Natural killer cell (primary cell): ENCODE measurements around the gene TIMM9. TPM values are rescaled to one million over a fixed set of nuclear protein-coding genes. Genes with fewer than 3 reads are reported as not detected.

Experiments
- ATAC-seq, 3 donors: fragments of 150-1000 bp in 2 of 3; fragments of 200-7000 bp in 1 of 3; cut with Tn5 transposase; 1 replicate in 1 of 3; 2 replicates in 2 of 3; pipeline ENCODE4 v1.10.0; 2021; ENCODE audit warnings: mild to moderate bottlenecking in 2 of 3, moderate library complexity in 2 of 3
- DNase-seq, 2 donors: peaks; one replicate each; pipeline versions ENCODE4 v3.0.0 to v3.0.0-alpha.2; 2013 to 2021; ENCODE audit warnings: mixed read lengths in 1 of 2
- H3K27ac ChIP-seq: one replicate; pipeline ENCODE4 v1.5.1; 2013; ENCODE audit warnings: mild to moderate bottlenecking, low read length
- H3K27me3 ChIP-seq: one replicate; pipeline ENCODE4 v1.6.1; 2013; ENCODE audit warnings: low read length; ENCODE audit not compliant: control insufficient read depth, insufficient read depth
- H3K36me3 ChIP-seq: one replicate; pipeline ENCODE4 v1.6.1; 2013; ENCODE audit warnings: low read length; ENCODE audit not compliant: control insufficient read depth, insufficient read depth
- H3K4me1 ChIP-seq: one replicate; pipeline ENCODE4 v1.6.1; 2013; ENCODE audit warnings: low read length; ENCODE audit not compliant: control insufficient read depth, insufficient read depth
- H3K4me3 ChIP-seq: one replicate; pipeline ENCODE4 v1.5.1; 2013; ENCODE audit warnings: low read length
- H3K9me3 ChIP-seq: one replicate; pipeline ENCODE4 v1.6.1; 2013; ENCODE audit warnings: low read length; ENCODE audit not compliant: control insufficient read depth, insufficient read depth
- H3K27ac Mint-ChIP-seq, 2 donors: one replicate each; pipeline ENCODE4 v1.8.0; 2022; ENCODE audit warnings: mild to moderate bottlenecking in 2 of 2, mixed read lengths in 2 of 2, moderate library complexity in 1 of 2
- H3K27me3 Mint-ChIP-seq, 2 donors: one replicate each; pipeline ENCODE4 v1.8.0; 2022; ENCODE audit warnings: low read depth in 2 of 2, mixed read lengths in 2 of 2
- H3K36me3 Mint-ChIP-seq: one replicate; pipeline ENCODE4 v1.8.0; 2022; ENCODE audit warnings: mixed read lengths
- H3K4me1 Mint-ChIP-seq, 2 donors: one replicate each; pipeline ENCODE4 v1.8.0; 2022; ENCODE audit warnings: mixed read lengths in 2 of 2
- H3K4me3 Mint-ChIP-seq: one replicate; pipeline ENCODE4 v1.8.0; 2022; ENCODE audit warnings: mild to moderate bottlenecking, moderate library complexity, mixed read lengths
- H3K9me3 Mint-ChIP-seq, 2 donors: one replicate each; pipeline ENCODE4 v1.8.0; 2022; ENCODE audit warnings: mixed read lengths in 2 of 2
- WGBS: methylation state at CpG from one replicate; pipeline ENCODE4 v1.1.7; 2013; ENCODE audit warnings: missing lambda C conversion rate; ENCODE audit not compliant: insufficient coverage; 5-methylcytosine and 5-hydroxymethylcytosine counted together
- intact Hi-C: fragments of 100-400 bp; cut with micrococcal nuclease; formaldehyde crosslinking; loops from one replicate; pipeline ENCODE4 v1.14.2; 2022
- total RNA-seq, 4 donors: library from RNA; stranded (reverse); fragments of 120-200 nt in 1 of 4; gene quantifications; one replicate each; pipeline versions ENCODE4 v1.2.3 to v1.2.4, GENCODE V29; 2013 to 2022
- TF ChIP-seq, protein P1 (sequence below): fragments of 200-600 bp; IDR thresholded peaks from one replicate; pipeline ENCODE4 v1.8.0; 2022; ENCODE audit warnings: antibody characterized with exemption

Gene TIMM9
- total RNA-seq, 3 donors from 2014 or later (not counting 1 experiment from before 2014, with no cell fraction given): 18.8 to 19.4 (median 19.2) TPM

DNA sequence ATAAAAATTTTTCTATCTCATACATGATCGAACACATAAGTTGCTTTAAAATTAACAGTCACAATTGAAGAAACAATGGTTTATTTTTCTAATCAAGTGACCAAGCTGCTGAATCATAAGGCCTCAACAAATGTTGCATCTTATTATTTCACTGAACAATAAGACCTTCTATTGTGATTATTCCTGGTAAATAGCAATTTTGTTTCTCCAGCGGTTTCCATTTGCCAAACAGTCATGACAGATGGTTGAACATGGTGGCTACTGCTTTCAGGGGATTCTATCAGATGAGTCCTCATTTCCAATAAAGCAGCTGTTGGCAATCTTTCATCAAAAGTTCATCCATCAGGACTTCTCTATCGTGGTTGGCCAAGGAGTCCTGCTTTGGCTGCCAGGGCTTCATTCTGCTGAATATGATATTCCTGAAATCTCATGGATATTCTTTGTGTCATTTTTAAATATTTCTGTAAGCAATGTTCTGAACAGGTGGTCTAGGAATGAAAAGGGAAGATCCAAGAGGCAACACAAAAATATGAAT is 18.6 kb downstream of the TIMM9 start:
- Mint-ChIP-seq H3K9me3 (no peaks in the 10 kb centered on the region), H3K4me3 (no peak overlapping the region), H3K4me1 (no peaks in the 10 kb centered on the region), H3K36me3 (no peaks in the 10 kb centered on the region), H3K27me3 (no peaks in the 10 kb centered on the region), H3K27ac (no peak overlapping the region)
- WGBS: 96% methylated on average over 3 of the region's 3 CpGs
- Histone ChIP-seq H3K27me3 (no peaks in the 10 kb centered on the region), H3K27ac (no peak overlapping the region), H3K36me3 (peaks cover 35% of the 10 kb centered on the region), H3K4me1 (no peaks in the 10 kb centered on the region), H3K9me3 (no peaks in the 10 kb centered on the region), H3K4me3 (no peak overlapping the region)
- TF ChIP-seq, protein P1, sequence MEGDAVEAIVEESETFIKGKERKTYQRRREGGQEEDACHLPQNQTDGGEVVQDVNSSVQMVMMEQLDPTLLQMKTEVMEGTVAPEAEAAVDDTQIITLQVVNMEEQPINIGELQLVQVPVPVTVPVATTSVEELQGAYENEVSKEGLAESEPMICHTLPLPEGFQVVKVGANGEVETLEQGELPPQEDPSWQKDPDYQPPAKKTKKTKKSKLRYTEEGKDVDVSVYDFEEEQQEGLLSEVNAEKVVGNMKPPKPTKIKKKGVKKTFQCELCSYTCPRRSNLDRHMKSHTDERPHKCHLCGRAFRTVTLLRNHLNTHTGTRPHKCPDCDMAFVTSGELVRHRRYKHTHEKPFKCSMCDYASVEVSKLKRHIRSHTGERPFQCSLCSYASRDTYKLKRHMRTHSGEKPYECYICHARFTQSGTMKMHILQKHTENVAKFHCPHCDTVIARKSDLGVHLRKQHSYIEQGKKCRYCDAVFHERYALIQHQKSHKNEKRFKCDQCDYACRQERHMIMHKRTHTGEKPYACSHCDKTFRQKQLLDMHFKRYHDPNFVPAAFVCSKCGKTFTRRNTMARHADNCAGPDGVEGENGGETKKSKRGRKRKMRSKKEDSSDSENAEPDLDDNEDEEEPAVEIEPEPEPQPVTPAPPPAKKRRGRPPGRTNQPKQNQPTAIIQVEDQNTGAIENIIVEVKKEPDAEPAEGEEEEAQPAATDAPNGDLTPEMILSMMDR: no peak
- ATAC-seq: no peak
- DNase-seq: no peak
- intact Hi-C loops: no loop called here

DNA sequence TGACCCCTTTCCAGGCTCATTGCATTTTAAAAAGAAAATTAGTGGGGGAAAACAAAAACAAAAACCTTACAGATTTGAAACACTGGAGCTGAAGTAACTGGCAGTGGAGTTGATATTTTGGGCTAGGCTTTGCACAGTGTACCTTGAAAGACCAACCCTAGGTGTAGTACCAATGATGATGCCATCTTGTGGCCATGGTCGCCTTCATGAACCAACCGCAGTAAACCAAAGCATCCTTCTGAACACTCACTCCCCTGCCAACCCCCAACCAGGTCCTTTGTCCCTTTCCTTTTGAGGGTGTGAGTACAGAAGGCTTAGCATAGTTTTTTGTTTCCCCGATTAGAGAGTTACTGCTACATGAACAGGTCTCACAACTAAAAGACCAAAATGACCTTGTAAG is 25.7 kb downstream of the TIMM9 start:
- H3K36me3 ChIP-seq: no peaks in the 10 kb centered on the region
- intact Hi-C loops: no loop called here
- H3K9me3 ChIP-seq: no peaks in the 10 kb centered on the region
- DNase-seq: peak in 1 of 2 donors; percentile 34
- no peak overlapping the region for H3K27ac ChIP-seq
- Mint-ChIP-seq H3K9me3 (no peaks in the 10 kb centered on the region), H3K27ac (no peak overlapping the region), H3K4me3 (no peak overlapping the region), H3K4me1 (peaks cover 0 to 6% of the 10 kb centered on the region in 2 donors), H3K27me3 (no peaks in the 10 kb centered on the region), H3K36me3 (no peaks in the 10 kb centered on the region)
- no peak overlapping the region for H3K4me3 ChIP-seq
- 74% methylated on average over 3 of the region's 3 CpGs for WGBS
- TF ChIP-seq, protein P1: no peak
- H3K27me3 ChIP-seq: no peaks in the 10 kb centered on the region
- ATAC-seq: no peak
- H3K4me1 ChIP-seq: peaks cover 4% of the 10 kb centered on the region

DNA sequence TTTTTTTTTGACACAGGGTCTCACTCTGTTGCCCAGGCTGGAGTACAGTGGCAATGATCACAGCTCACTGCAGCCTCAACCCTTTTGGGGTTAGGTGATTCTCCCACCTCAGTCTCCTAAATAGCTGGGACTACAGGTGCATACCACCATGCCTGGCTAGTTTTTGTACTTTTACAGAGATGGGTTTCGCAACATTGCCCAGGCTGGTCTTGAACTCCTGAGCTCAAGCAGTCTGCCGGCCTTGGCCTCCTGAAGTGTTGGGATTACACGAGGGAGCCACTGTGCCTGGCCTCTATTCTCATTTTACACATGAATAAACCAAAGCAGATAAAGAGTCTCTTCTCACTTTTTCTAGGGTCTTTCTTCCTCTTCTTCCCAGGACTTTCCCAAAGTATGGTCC is 28.4 kb downstream of the TIMM9 start:
- H3K4me3 ChIP-seq: no peak overlapping the region
- Mint-ChIP-seq H3K9me3 (no peaks in the 10 kb centered on the region), H3K4me3 (no peak overlapping the region), H3K27me3 (no peaks in the 10 kb centered on the region), H3K36me3 (no peaks in the 10 kb centered on the region), H3K4me1 (peaks cover 5 to 17% of the 10 kb centered on the region in 2 donors), H3K27ac (no peak overlapping the region)
- no peaks in the 10 kb centered on the region for H3K27me3 ChIP-seq
- no peak overlapping the region for H3K27ac ChIP-seq
- H3K36me3 ChIP-seq: no peaks in the 10 kb centered on the region
- DNase-seq (no peak), ATAC-seq (no peak)
- TF ChIP-seq, protein P1: no peak
- no peaks in the 10 kb centered on the region for H3K9me3 ChIP-seq
- intact Hi-C loops: loop anchor here (10.0 kb wide), 2 partner anchors 154 to 294 kb away; partner anchors contain the start of gene PSMA3
- H3K4me1 ChIP-seq: peaks cover 15% of the 10 kb centered on the region
- 94% methylated on average over 3 of the region's 3 CpGs for WGBS

DNA sequence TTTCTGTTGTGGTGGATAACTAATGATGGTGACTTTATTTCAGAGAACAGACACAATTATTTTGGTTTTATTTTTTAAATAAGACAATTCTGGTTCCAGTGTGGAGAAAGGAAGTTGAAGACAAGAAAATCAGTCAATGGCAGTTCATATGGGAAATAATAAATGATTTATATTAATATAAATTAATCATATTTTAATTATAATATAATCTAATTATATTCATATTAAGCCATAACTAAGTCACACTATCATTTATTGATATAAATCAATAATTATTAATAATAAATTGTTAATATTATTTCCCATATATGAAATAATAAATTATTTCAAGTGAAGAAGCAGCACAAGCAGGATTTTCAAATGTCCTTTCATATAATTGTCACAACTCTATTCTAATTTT is 28.8 kb downstream of the TIMM9 start:
- Mint-ChIP-seq H3K4me3 (no peak overlapping the region), H3K36me3 (no peaks in the 10 kb centered on the region), H3K4me1 (peaks cover 5 to 17% of the 10 kb centered on the region in 2 donors), H3K27me3 (no peaks in the 10 kb centered on the region), H3K9me3 (no peaks in the 10 kb centered on the region), H3K27ac (no peak overlapping the region)
- DNase-seq (no peak), ATAC-seq (no peak)
- intact Hi-C loops: loop anchor here (10.0 kb wide), 2 partner anchors 154 to 294 kb away; partner anchors contain the start of gene PSMA3
- TF ChIP-seq, protein P1: no peak
- H3K36me3 ChIP-seq: no peaks in the 10 kb centered on the region
- no peaks in the 10 kb centered on the region for H3K27me3 ChIP-seq
- H3K27ac ChIP-seq: no peak overlapping the region
- no peak overlapping the region for H3K4me3 ChIP-seq
- no peaks in the 10 kb centered on the region for H3K9me3 ChIP-seq
- peaks cover 15% of the 10 kb centered on the region for H3K4me1 ChIP-seq
